Adrenal gland (tissue), 12 donors: ENCODE data around the gene WFIKKN2. TPM values are rescaled to one million over a fixed set of nuclear protein-coding genes. Genes with fewer than 3 reads are reported as not detected.
A peak's percentile ranks its signal among the peaks of the same experiment; 100 is the strongest.
"Not testable (repeated sequence)": the region's sequence is repeated elsewhere in the genome, so short reads cannot be mapped to it uniquely, and the experiment has no call there.

ENCODE experiments used
- DNase-seq, 7 donors: peaks; one replicate each; pipeline ENCODE4 v3.0.0-alpha.2; 2019 to 2020
- H3K27ac ChIP-seq, 5 donors: fragments of 200-600 bp; sonication (generic) in 4 of 5; 1 replicate in 3 of 5; 2 replicates in 2 of 5; pipeline versions ENCODE4 v1.5.1 to v1.8.0; 2016 to 2020; ENCODE audit warnings: mild to moderate bottlenecking in 1 of 5
- H3K27me3 ChIP-seq: fragments of 200-600 bp; 2 replicates; pipeline ENCODE4 v1.8.0; 2021
- H3K36me3 ChIP-seq, 2 donors: fragments of 200-600 bp; replicated peaks in 1 of 2; 1 replicate in 1 of 2; 2 replicates in 1 of 2; pipeline versions ENCODE4 v1.5.1 to v1.8.0; 2018 to 2022
- H3K4me1 ChIP-seq, 2 donors: fragments of 200-600 bp; replicated peaks in 1 of 2; 1 replicate in 1 of 2; 2 replicates in 1 of 2; pipeline versions ENCODE4 v1.5.1 to v1.8.0; 2018 to 2021
- H3K4me3 ChIP-seq, 4 donors: fragments of 200-600 bp; sonication (generic) in 3 of 4; one replicate each; pipeline ENCODE4 v1.5.1; 2016 to 2018
- H3K9me3 ChIP-seq, 3 donors: fragments of 200-600 bp; sonication (generic) in 1 of 3; replicated peaks in 1 of 3; 1 replicate in 2 of 3; 2 replicates in 1 of 3; pipeline versions ENCODE4 v1.5.1 to v1.8.0; 2016 to 2021
- CTCF ChIP-seq, 6 experiments: fragments of 450-650 bp in 4 of 6; fragments of 200-600 bp in 2 of 6; sonication (generic) in 1 of 6; IDR thresholded peaks; 1 replicate in 5 of 6; 2 replicates in 1 of 6; pipeline versions ENCODE4 v1.5.1 to v1.8.0; 2016 to 2021; ENCODE audit warnings: antibody characterized with exemption in 6 of 6, mild to moderate bottlenecking in 2 of 6, moderate library complexity in 1 of 6
- POLR2A ChIP-seq, 2 donors: fragments of 450-650 bp; IDR thresholded peaks; one replicate each; pipeline ENCODE4 v1.6.1; 2017; ENCODE audit warnings: antibody characterized with exemption in 2 of 2, mild to moderate bottlenecking in 2 of 2, moderate library complexity in 1 of 2
- WGBS, 4 donors: extraction: QIAGEN DNeasy Blood & Tissue Kit in 2 of 4; methylation state at CpG; one replicate each; pipeline versions ENCODE4 v1.1.5 to v1.1.7; 2013 to 2017; 5-methylcytosine and 5-hydroxymethylcytosine counted together
- intact Hi-C, 2 donors: fragments of 100-400 bp; cut with DNase I; formaldehyde crosslinking; loops; one replicate each; pipeline versions ENCODE4 v1.14.1 to v1.15.0; 2022 to 2023
- polyA plus RNA-seq, 3 donors: library from polyadenylated mRNA; stranded (reverse); fragments of 200-250 nt in 2 of 3; fragments of 350-450 nt in 1 of 3; fragmentation: Illumina TruSeq in 1 of 3; extraction: RNeasy Lipid Tissue Mini Kit (QIAGEN cat#74804) in 1 of 3; gene quantifications; one replicate each; pipeline ENCODE4 v1.2.3, GENCODE V29; 2013 to 2014
- total RNA-seq, 9 donors: library from RNA; depleted of rRNA in 4 of 9; stranded (reverse); fragments of >200 nt in 4 of 9; fragments of 120-200 nt in 1 of 9; fragmentation: NEBNext Ultra II Directional in 1 of 9; extraction: Animal tissue kit (Norgen Biotek cat#: 25700) in 1 of 9; gene quantifications; one replicate each; pipeline versions ENCODE4 v1.1.0 to v1.2.4, GENCODE V29; 2013 to 2023
- donor health status: healthy with polysubstance abuse.
- donor health status: Bipolar disorder and iron deficiency.
- donor health status: DM: yes; HTN: yes; CAD: no.
- donor health status: DM: no; HTN: no; CAD: no.
- donor health status: DM: no; HTN: no; CAD: no.
- donor health status: DM: yes; HTN: yes; CAD: no.

Gene WFIKKN2
- total and polyA plus RNA-seq, 12 donors, result 0.81 to 4.3 (median 1.4) TPM

DNA sequence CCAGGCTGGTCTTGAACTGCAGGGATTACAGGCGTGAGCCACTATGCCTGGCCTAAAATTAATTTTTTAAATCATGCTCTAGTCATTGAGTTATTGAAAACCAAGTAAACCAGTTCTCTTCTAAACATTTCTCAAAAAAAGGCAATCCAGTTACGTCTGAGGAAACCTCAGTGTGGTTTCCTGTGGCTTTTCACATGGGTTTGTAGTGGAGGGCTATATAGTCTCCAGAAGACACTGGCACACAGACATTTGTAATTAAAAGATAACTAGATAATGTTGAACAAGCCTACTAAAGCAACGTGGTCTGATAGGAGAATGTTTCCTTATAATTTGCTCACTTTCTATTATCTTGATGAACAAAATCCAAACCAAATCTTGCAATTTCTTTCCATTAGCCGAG, 36.0 kb downstream of the WFIKKN2 start:
- H3K27ac ChIP-seq, result peak overlapping the region in 1 of 5 donors; percentile 23

DNA sequence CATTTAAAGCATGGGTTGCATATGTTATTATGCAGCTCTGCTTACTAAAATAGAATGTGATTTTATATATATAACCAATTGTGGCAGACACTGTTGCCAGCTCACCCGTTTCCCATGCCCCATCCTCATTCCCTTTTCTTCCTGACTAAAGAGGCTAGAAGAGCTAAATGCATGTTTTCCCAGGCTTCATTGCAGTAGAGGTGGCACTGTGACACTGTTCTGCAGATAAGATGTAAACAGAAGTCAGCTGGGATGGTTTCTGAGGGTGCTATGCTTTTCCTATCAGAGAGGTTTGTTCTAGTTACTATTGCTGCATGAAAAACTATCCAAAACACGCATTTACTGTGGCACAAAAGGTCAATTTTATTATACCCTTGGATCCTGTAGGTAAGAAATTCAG, 36.5 kb downstream of the WFIKKN2 start:
- Histone ChIP-seq H3K4me1 (peaks cover 7 to 22% of the 10 kb centered on the region in 2 donors), H3K36me3 (no peaks in the 10 kb centered on the region), H3K27me3 (no peaks in the 10 kb centered on the region), H3K27ac (no peak overlapping the region), H3K9me3 (no peaks in the 10 kb centered on the region), H3K4me3 (no peak overlapping the region)
- 63 to 82% (median 76%) methylated on average over 2 of the region's 2 CpGs for WGBS, 4 donors
- DNase-seq, result no peak
- intact Hi-C loops, result no loop called here
- TF ChIP-seq POLR2A (IDR thresholded peaks at IDR 0.05), result no peak
- TF ChIP-seq CTCF (IDR thresholded peaks at IDR 0.05), result no peak

More for the DNA sequence above, 36.0 kb downstream of the WFIKKN2 start:
- H3K4me3 ChIP-seq, result no peak overlapping the region
- intact Hi-C loops, result no loop called here
- no peak for DNase-seq
- no peaks in the 10 kb centered on the region for H3K36me3 ChIP-seq
- no peaks in the 10 kb centered on the region for H3K27me3 ChIP-seq
- TF ChIP-seq CTCF (IDR thresholded peaks at IDR 0.05), result no peak
- no peak for TF ChIP-seq POLR2A (IDR thresholded peaks at IDR 0.05)
- H3K4me1 ChIP-seq, result peaks cover 7 to 22% of the 10 kb centered on the region in 2 donors
- no peaks in the 10 kb centered on the region for H3K9me3 ChIP-seq
- 69 to 78% (median 76%) methylated on average over 4 of the region's 4 CpGs for WGBS, 4 donors

GRCh38 chr17:50872710-50873424, 37.5 kb downstream of the WFIKKN2 start:
- DNase-seq, result peak in 5 of 7 donors; percentile 39 to 76 (median 55)
- Histone ChIP-seq H3K36me3 (no peaks in the 10 kb centered on the region), H3K9me3 (no peaks in the 10 kb centered on the region), H3K4me1 (peaks cover 7 to 22% of the 10 kb centered on the region in 2 donors), H3K27me3 (no peaks in the 10 kb centered on the region), H3K4me3 (no peak overlapping the region), H3K27ac (no peak overlapping the region)
- 37 to 69% (median 41%) methylated on average over 4 of the region's 4 CpGs for WGBS, 4 donors
- intact Hi-C loops, result no loop called here
- TF ChIP-seq POLR2A (IDR thresholded peaks at IDR 0.05), result no peak

- DNase-seq, result no peak
- Histone ChIP-seq H3K4me1 (peaks cover 0 to 10% of the 10 kb centered on the region in 2 donors), H3K36me3 (no peaks in the 10 kb centered on the region), H3K9me3 (no peaks in the 10 kb centered on the region), H3K27me3 (no peaks in the 10 kb centered on the region), H3K27ac (no peak overlapping the region), H3K4me3 (no peak overlapping the region)
- 73 to 83% (median 81%) methylated on average over 2 of the region's 2 CpGs for WGBS, 4 donors
- no peak for TF ChIP-seq CTCF (IDR thresholded peaks at IDR 0.05)
- TF ChIP-seq POLR2A (IDR thresholded peaks at IDR 0.05), result no peak
- intact Hi-C loops, result no loop called here
These were observed 39.7 kb downstream of the WFIKKN2 start for GRCh38 chr17:50875074-50875473.

GRCh38 chr17:50877042-50877441, 41.7 kb downstream of the WFIKKN2 start:
- H3K36me3 ChIP-seq, H3K9me3 ChIP-seq, H3K4me3 ChIP-seq, H3K27ac ChIP-seq, H3K27me3 ChIP-seq, DNase-seq, intact Hi-C loops: not testable (repeated sequence)
- 95 to 98% (median 96%) methylated on average over 9 of the region's 9 CpGs for WGBS, 4 donors
- H3K4me1 ChIP-seq, result peaks cover 0 to 10% of the 10 kb centered on the region in 2 donors
